Spinal cord (tissue), 10 donors: ENCODE data around the gene EIF4G3. TPM values are rescaled to one million over a fixed set of nuclear protein-coding genes. Genes with fewer than 3 reads are reported as not detected.

Experiments
- DNase-seq, 6 donors: peaks; one replicate each; pipeline versions ENCODE4 v3.0.0 to v3.0.0-alpha.2; 2013 to 2015; ENCODE audit warnings: low spot score in 6 of 6, low read depth in 4 of 6
- H3K27ac ChIP-seq: one replicate; pipeline ENCODE4 v1.5.1; 2013; ENCODE audit warnings: low read depth, low read length, control low read depth
- H3K27me3 ChIP-seq: one replicate; pipeline ENCODE4 v1.6.1; 2013; ENCODE audit warnings: low read length; ENCODE audit not compliant: control insufficient read depth, insufficient read depth
- H3K36me3 ChIP-seq: one replicate; pipeline ENCODE4 v1.6.1; 2013; ENCODE audit warnings: low read length; ENCODE audit not compliant: control insufficient read depth, insufficient read depth
- H3K4me1 ChIP-seq: one replicate; pipeline ENCODE4 v1.6.1; 2013; ENCODE audit warnings: low read length; ENCODE audit not compliant: control insufficient read depth, insufficient read depth
- H3K4me3 ChIP-seq: one replicate; pipeline ENCODE4 v1.5.1; 2013; ENCODE audit warnings: low read depth, low read length, control low read depth
- H3K9me3 ChIP-seq: one replicate; pipeline ENCODE4 v1.6.1; 2013; ENCODE audit warnings: low read length; ENCODE audit not compliant: control insufficient read depth, insufficient read depth
- WGBS: methylation state at CpG from one replicate; pipeline ENCODE4 v1.1.5; 2013; ENCODE audit warnings: missing lambda C conversion rate; ENCODE audit not compliant: insufficient coverage; 5-methylcytosine and 5-hydroxymethylcytosine counted together
- polyA plus RNA-seq, 2 donors: library from polyadenylated mRNA; unstranded; fragments of 120-200 nt; gene quantifications; one replicate each; pipeline ENCODE4 v1.2.1, GENCODE V29; 2013; ENCODE audit not compliant: insufficient read length in 2 of 2
- total RNA-seq, 2 donors: library from RNA; depleted of rRNA in 1 of 2; stranded (reverse); fragments of 120-200 nt in 1 of 2; fragments of >200 nt in 1 of 2; gene quantifications; one replicate each; pipeline versions ENCODE4 v1.2.3 to v1.2.4, GENCODE V29; 2013 to 2014
- donor health status: healthy.

The EIF4G3 gene
- total and polyA plus RNA-seq, 4 donors, result 68.7 to 111 (median 91.9) TPM

DNA sequence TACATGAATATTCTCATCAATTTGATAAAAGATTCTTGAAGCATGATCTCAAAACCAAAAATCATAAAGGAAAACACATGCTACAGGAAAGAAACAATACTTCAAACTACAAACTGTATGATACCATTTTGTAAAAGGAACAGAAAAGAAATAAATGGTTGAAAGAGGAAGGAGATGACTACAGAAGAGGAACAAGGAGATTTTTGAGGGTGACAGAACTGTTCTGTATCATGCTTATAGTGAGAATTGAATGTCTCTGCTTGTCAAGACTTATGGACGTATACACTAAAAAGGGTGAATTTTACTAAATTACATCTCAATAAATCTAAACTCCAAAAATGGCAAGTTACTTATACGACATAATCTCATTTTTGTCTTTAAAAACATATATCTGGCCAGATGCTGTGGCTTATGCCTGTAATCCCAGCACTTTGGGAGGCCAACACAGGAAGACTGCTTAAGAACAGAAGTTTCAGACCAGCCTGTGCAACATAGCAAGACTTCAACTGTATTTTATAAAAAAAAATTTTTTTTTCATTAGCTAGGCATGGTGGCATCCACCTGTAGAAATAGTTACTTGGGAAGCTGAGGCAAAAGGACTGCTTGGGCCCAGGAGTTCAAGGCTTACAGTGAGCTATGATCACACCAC is 125.4 kb downstream of the EIF4G3 start:
- Histone ChIP-seq H3K4me1 (no peaks in the 10 kb centered on the region), H3K27ac (no peak overlapping the region), H3K9me3 (no peaks in the 10 kb centered on the region), H3K27me3 (no peaks in the 10 kb centered on the region), H3K4me3 (no peak overlapping the region), H3K36me3 (no peaks in the 10 kb centered on the region)
- no peak for DNase-seq
- no CpG with 5 or more reads among the region's 2 CpGs for WGBS

- no peaks in the 10 kb centered on the region for H3K27me3 ChIP-seq
- no CpG with 5 or more reads among the region's 4 CpGs for WGBS
- no peak overlapping the region for H3K27ac ChIP-seq
- no peak overlapping the region for H3K4me3 ChIP-seq
- no peaks in the 10 kb centered on the region for H3K36me3 ChIP-seq
- H3K4me1 ChIP-seq, result no peaks in the 10 kb centered on the region
- no peak for DNase-seq
- H3K9me3 ChIP-seq, result no peaks in the 10 kb centered on the region
These were observed 126.7 kb downstream of the EIF4G3 start for GRCh38 chr1:21050031-21050430.

GRCh38 chr1:21048462-21048861 is 128.2 kb downstream of the EIF4G3 start:
- no peak overlapping the region for H3K4me3 ChIP-seq
- 94% methylated on average over 2 of the region's 4 CpGs for WGBS
- DNase-seq, result no peak
- H3K36me3 ChIP-seq, result no peaks in the 10 kb centered on the region
- no peaks in the 10 kb centered on the region for H3K9me3 ChIP-seq
- H3K4me1 ChIP-seq, result no peaks in the 10 kb centered on the region
- H3K27ac ChIP-seq, result no peak overlapping the region
- H3K27me3 ChIP-seq, result no peaks in the 10 kb centered on the region

GRCh38 chr1:21046132-21046531 is 130.6 kb downstream of the EIF4G3 start:
- no peak overlapping the region for H3K27ac ChIP-seq
- no peak overlapping the region for H3K4me3 ChIP-seq
- no peak for DNase-seq
- no peaks in the 10 kb centered on the region for H3K27me3 ChIP-seq
- no peaks in the 10 kb centered on the region for H3K9me3 ChIP-seq
- 40% methylated on average over 1 of the region's 3 CpGs for WGBS
- H3K4me1 ChIP-seq, result no peaks in the 10 kb centered on the region
- H3K36me3 ChIP-seq, result no peaks in the 10 kb centered on the region

GRCh38 chr1:21045351-21045750 is 131.3 kb downstream of the EIF4G3 start:
- H3K9me3 ChIP-seq, result no peaks in the 10 kb centered on the region
- whole genome bisulfite sequencing, result no CpG with 5 or more reads among the region's 2 CpGs
- H3K36me3 ChIP-seq, result no peaks in the 10 kb centered on the region
- no peak overlapping the region for H3K4me3 ChIP-seq
- peak in 2 of 6 donors; percentile 42 to 47 for DNase-seq
- no peaks in the 10 kb centered on the region for H3K27me3 ChIP-seq
- no peaks in the 10 kb centered on the region for H3K4me1 ChIP-seq
- no peak overlapping the region for H3K27ac ChIP-seq

GRCh38 chr1:21042929-21043605 is 133.6 kb downstream of the EIF4G3 start:
- H3K27me3 ChIP-seq, result no peaks in the 10 kb centered on the region
- no peaks in the 10 kb centered on the region for H3K36me3 ChIP-seq
- H3K27ac ChIP-seq, result no peak overlapping the region
- no peak overlapping the region for H3K4me3 ChIP-seq
- no peak for DNase-seq
- no CpG with 5 or more reads among the region's 2 CpGs for WGBS
- no peaks in the 10 kb centered on the region for H3K4me1 ChIP-seq
- H3K9me3 ChIP-seq, result no peaks in the 10 kb centered on the region

DNA sequence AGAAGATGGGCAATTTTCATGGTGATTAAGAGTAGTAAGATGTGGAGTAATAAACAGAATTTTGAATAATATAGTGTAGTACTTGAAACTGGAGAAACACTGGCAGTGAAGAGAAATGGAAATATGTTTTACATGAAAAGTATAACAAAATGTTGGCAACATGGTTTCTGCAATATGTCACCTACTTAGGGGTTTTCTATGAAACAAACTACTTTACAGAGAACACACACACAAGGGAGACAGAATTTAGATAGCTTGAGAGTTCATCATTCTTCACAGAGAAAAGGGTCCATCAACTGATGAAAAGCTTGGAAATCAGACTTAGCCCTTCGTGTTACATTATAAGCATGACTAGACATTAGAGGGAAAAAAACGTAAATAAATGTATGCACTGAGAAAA is 135.2 kb downstream of the EIF4G3 start:
- DNase-seq, result peak in 1 of 6 donors; percentile 23
- Histone ChIP-seq H3K4me3 (no peak overlapping the region), H3K4me1 (no peaks in the 10 kb centered on the region), H3K27me3 (no peaks in the 10 kb centered on the region), H3K9me3 (no peaks in the 10 kb centered on the region), H3K36me3 (no peaks in the 10 kb centered on the region), H3K27ac (no peak overlapping the region)
- no CpG with 5 or more reads among the region's 2 CpGs for WGBS

- DNase-seq, result no peak
- H3K4me1 ChIP-seq, result peaks cover 20% of the 10 kb centered on the region
- H3K4me3 ChIP-seq, result no peak overlapping the region
- H3K27me3 ChIP-seq, result no peaks in the 10 kb centered on the region
- H3K27ac ChIP-seq, result no peak overlapping the region
- WGBS, result no CpG with 5 or more reads among the region's 3 CpGs
- peaks cover 2% of the 10 kb centered on the region for H3K9me3 ChIP-seq
- peaks cover 11% of the 10 kb centered on the region for H3K36me3 ChIP-seq
These were observed 139.6 kb downstream of the EIF4G3 start for GRCh38 chr1:21037091-21037490.

DNA sequence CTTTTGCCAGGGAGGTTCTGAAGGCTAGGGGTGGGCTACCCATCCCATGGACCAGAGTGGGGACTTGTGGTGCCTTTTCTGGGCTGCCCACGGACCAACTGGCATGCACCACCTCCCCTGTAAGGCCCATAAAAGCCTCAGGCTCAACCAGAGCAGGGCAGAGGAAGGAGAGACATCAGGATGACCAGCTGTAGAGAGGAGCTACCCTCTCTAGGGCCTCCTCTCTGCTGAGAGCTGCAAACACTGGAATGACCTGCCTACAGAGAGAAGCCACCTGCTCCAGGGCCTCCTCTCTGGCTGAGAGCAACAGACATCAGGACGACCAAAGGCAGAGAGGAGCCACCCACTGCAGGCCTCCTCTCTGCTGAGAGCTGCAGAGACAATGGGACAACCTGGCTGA is 140.9 kb downstream of the EIF4G3 start:
- peaks cover 2% of the 10 kb centered on the region for H3K9me3 ChIP-seq
- no peak overlapping the region for H3K4me3 ChIP-seq
- H3K27me3 ChIP-seq, result no peaks in the 10 kb centered on the region
- 92% methylated on average over 2 of the region's 2 CpGs for WGBS
- no peak overlapping the region for H3K27ac ChIP-seq
- peaks cover 11% of the 10 kb centered on the region for H3K36me3 ChIP-seq
- H3K4me1 ChIP-seq, result peaks cover 20% of the 10 kb centered on the region
- DNase-seq, result no peak
